GM13976 (cell line): ENCODE data around the gene CDS2.

ENCODE experiments used
- DNase-seq: peaks from one replicate; pipeline ENCODE4 v3.0.0; 2012; ENCODE audit warnings: low spot score
- CTCF ChIP-seq: IDR thresholded peaks from 2 replicates; pipeline ENCODE4 v1.5.1; 2012; ENCODE audit warnings: borderline replicate concordance, mild to moderate bottlenecking; ENCODE audit not compliant: insufficient read depth; ENCODE audit errors: extremely low read depth, missing control alignments, control extremely low read depth
- in situ Hi-C: fragments of 300-500 bp; cut with MboI; formaldehyde crosslinking; loops from one replicate; pipeline ENCODE4 v1.12.0; 2022; ENCODE audit warnings: low sequenced_read_pairs, mixed read lengths, inconsistent platforms; ENCODE audit not compliant: unreplicated experiment

CDS2 gene

GRCh38 chr20:5148581-5148980 lies 21.8 kb downstream of the CDS2 start:
- no peak for TF ChIP-seq CTCF
- no peak for DNase-seq
- in situ Hi-C loops = no loop called here

GRCh38 chr20:5149892-5150225 lies 23.1 kb downstream of the CDS2 start:
- DNase-seq = no peak
- in situ Hi-C loops = no loop called here
- no peak for TF ChIP-seq CTCF

GRCh38 chr20:5150226-5151076 lies 23.6 kb downstream of the CDS2 start:
- TF ChIP-seq CTCF = no peak
- no peak for DNase-seq
- in situ Hi-C loops = no loop called here

- no peak for DNase-seq
- no peak for TF ChIP-seq CTCF
- in situ Hi-C loops = no loop called here
Measured at GRCh38 chr20:5153152-5153467, 26.3 kb downstream of the CDS2 start.

GRCh38 chr20:5153612-5154542 lies 27.1 kb downstream of the CDS2 start:
- in situ Hi-C loops = no loop called here
- TF ChIP-seq CTCF = no peak
- DNase-seq = no peak

- DNase-seq = no peak
- in situ Hi-C loops = no loop called here
- no peak for TF ChIP-seq CTCF
Measured at GRCh38 chr20:5154543-5154925, 27.7 kb downstream of the CDS2 start.
